AG09309 (cell line): Measurements from ENCODE around the gene AFAP1L2.

Experiments used
- DNase-seq: peaks from one replicate; pipeline ENCODE4 v3.0.0-alpha.2; 2010; ENCODE audit warnings: low read depth
- H3K4me3 ChIP-seq: 2 replicates; pipeline ENCODE4 v1.5.1; 2011; ENCODE audit warnings: mild to moderate bottlenecking, low read depth, low read length, moderate library complexity; ENCODE audit not compliant: control insufficient read depth
- CTCF ChIP-seq: IDR thresholded peaks from 2 replicates; pipeline ENCODE4 v1.5.1; 2011; ENCODE audit warnings: mild to moderate bottlenecking, low read depth, low read length, inconsistent platforms; ENCODE audit not compliant: insufficient read depth, control insufficient read depth; ENCODE audit errors: missing control alignments

The AFAP1L2 gene

GRCh38 chr10:114363745-114364454 is 40.4 kb downstream of the AFAP1L2 start:
- no peak for TF ChIP-seq CTCF
- DNase-seq = no peak
- no peak overlapping the region for H3K4me3 ChIP-seq

GRCh38 chr10:114362826-114363355 is 41.4 kb downstream of the AFAP1L2 start:
- DNase-seq = no peak
- no peak overlapping the region for H3K4me3 ChIP-seq
- no peak for TF ChIP-seq CTCF

GRCh38 chr10:114359953-114360345 is 44.4 kb downstream of the AFAP1L2 start:
- no peak for TF ChIP-seq CTCF
- H3K4me3 ChIP-seq = no peak overlapping the region
- no peak for DNase-seq

- H3K4me3 ChIP-seq = no peak overlapping the region
- no peak for TF ChIP-seq CTCF
- DNase-seq = no peak
Measured at GRCh38 chr10:114359041-114359952, 45.0 kb downstream of the AFAP1L2 start.

GRCh38 chr10:114357515-114357996 is 46.7 kb downstream of the AFAP1L2 start:
- no peak overlapping the region for H3K4me3 ChIP-seq
- DNase-seq = no peak
- TF ChIP-seq CTCF = no peak

GRCh38 chr10:114356751-114357514 is 47.4 kb downstream of the AFAP1L2 start:
- no peak for DNase-seq
- H3K4me3 ChIP-seq = no peak overlapping the region
- no peak for TF ChIP-seq CTCF
